ENCODE results near the gene MYO1E.

DNA sequence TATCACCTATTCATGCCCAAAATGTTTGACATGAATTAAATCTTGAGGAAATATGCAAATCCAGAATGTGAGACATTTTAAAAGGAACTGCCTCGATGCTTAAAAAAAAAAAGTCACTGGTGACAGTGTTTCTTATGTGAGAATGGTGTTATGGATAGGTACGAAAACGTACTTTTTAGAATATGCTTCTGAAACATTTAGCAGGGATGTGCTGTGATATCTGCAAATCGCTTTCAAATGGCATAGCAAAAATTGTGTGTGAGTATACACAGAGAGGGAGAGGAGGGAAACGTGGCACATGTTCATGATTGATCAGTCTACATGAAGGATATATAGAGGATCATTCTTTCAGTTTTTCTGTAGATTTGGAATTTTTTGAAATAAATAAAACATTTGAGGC is 251.7 kb downstream of the MYO1E start:
- TF ChIP-seq, protein P1, sequence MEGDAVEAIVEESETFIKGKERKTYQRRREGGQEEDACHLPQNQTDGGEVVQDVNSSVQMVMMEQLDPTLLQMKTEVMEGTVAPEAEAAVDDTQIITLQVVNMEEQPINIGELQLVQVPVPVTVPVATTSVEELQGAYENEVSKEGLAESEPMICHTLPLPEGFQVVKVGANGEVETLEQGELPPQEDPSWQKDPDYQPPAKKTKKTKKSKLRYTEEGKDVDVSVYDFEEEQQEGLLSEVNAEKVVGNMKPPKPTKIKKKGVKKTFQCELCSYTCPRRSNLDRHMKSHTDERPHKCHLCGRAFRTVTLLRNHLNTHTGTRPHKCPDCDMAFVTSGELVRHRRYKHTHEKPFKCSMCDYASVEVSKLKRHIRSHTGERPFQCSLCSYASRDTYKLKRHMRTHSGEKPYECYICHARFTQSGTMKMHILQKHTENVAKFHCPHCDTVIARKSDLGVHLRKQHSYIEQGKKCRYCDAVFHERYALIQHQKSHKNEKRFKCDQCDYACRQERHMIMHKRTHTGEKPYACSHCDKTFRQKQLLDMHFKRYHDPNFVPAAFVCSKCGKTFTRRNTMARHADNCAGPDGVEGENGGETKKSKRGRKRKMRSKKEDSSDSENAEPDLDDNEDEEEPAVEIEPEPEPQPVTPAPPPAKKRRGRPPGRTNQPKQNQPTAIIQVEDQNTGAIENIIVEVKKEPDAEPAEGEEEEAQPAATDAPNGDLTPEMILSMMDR (IDR thresholded peaks at IDR 0.05), result no peak
- TF ChIP-seq POLR2A (IDR thresholded peaks at IDR 0.05), result no peak
